MM.1S (cell line): ENCODE results near the gene LRRC45.
A peak's percentile ranks its signal among the peaks of the same experiment; 100 is the strongest.
"Not testable (repeated sequence)": the region's sequence is repeated elsewhere in the genome, so short reads cannot be mapped to it uniquely, and the experiment has no call there.

ENCODE experiments used
- DNase-seq: peaks from one replicate; pipeline ENCODE4 v3.0.0-alpha.2; 2015
- H2AFZ ChIP-seq: fragments of 300-600 bp; sonication (generic); 2 replicates; pipeline ENCODE4 v1.6.0; 2016; ENCODE audit warnings: antibody characterized with exemption, low read length
- H3F3A ChIP-seq: fragments of 300-600 bp; sonication (generic); 2 replicates; pipeline ENCODE4 v1.6.1; 2016; ENCODE audit warnings: mild to moderate bottlenecking, antibody characterized with exemption, low read length, moderate library complexity, mixed read lengths; ENCODE audit not compliant: insufficient read depth
- H3K27ac ChIP-seq: fragments of 300-600 bp; sonication (generic); 2 replicates; pipeline ENCODE4 v1.5.1; 2016; ENCODE audit warnings: mild to moderate bottlenecking, low read length
- H3K27me3 ChIP-seq: fragments of 300-600 bp; sonication (generic); replicated peaks from 2 replicates; pipeline ENCODE4 v1.6.0; 2016; ENCODE audit warnings: low read length; ENCODE audit not compliant: insufficient read depth
- H3K36me3 ChIP-seq: fragments of 300-600 bp; sonication (generic); replicated peaks from 2 replicates; pipeline ENCODE4 v1.6.1; 2016; ENCODE audit warnings: mild to moderate bottlenecking, low read length, mixed read lengths; ENCODE audit not compliant: insufficient read depth
- H3K4me1 ChIP-seq: fragments of 300-600 bp; sonication (generic); 2 replicates; pipeline ENCODE4 v1.6.1; 2016; ENCODE audit warnings: low read length, mixed read lengths
- H3K4me2 ChIP-seq: fragments of 300-600 bp; sonication (generic); 2 replicates; pipeline ENCODE4 v1.6.0; 2016; ENCODE audit warnings: low read depth, low read length
- H3K4me3 ChIP-seq: fragments of 300-600 bp; sonication (generic); 2 replicates; pipeline ENCODE4 v1.5.1; 2016; ENCODE audit warnings: low read length, mixed read lengths
- H3K79me2 ChIP-seq: fragments of 300-600 bp; sonication (generic); 2 replicates; pipeline ENCODE4 v1.6.1; 2016; ENCODE audit warnings: mixed run types, low read length, mixed read lengths
- H3K9ac ChIP-seq: fragments of 300-600 bp; sonication (generic); 2 replicates; pipeline ENCODE4 v1.6.1; 2016; ENCODE audit warnings: low read length, mixed read lengths
- H3K9me2 ChIP-seq: fragments of 300-600 bp; sonication (generic); replicated peaks from 2 replicates; pipeline ENCODE4 v1.6.1; 2016; ENCODE audit warnings: mild to moderate bottlenecking, low read length, mixed read lengths; ENCODE audit not compliant: insufficient read depth
- H3K9me3 ChIP-seq: fragments of 300-600 bp; sonication (generic); replicated peaks from 2 replicates; pipeline ENCODE4 v1.6.1; 2016; ENCODE audit warnings: mild to moderate bottlenecking, low read length, mixed read lengths; ENCODE audit not compliant: insufficient read depth
- H4K20me1 ChIP-seq: fragments of 300-600 bp; sonication (generic); 2 replicates; pipeline ENCODE4 v1.6.1; 2016; ENCODE audit warnings: mild to moderate bottlenecking, low read length, moderate library complexity, mixed read lengths; ENCODE audit not compliant: insufficient read depth
- EZH2 ChIP-seq: fragments of 300-600 bp; sonication (generic); optimal IDR thresholded peaks from 2 replicates; pipeline ENCODE3; 2017; ENCODE audit warnings: low read depth, mild to moderate bottlenecking, antibody characterized with exemption, low read length, mixed read lengths
- EZH2phosphoT487 ChIP-seq: fragments of 300-600 bp; sonication (generic); IDR thresholded peaks from 2 replicates; pipeline ENCODE4 v1.6.1; 2018; ENCODE audit warnings: antibody characterized with exemption, low read length
- TF ChIP-seq, protein P1 (sequence below): fragments of 300-600 bp; sonication (generic); IDR thresholded peaks from 2 replicates; pipeline ENCODE4 v1.5.1; 2016; ENCODE audit warnings: antibody characterized with exemption, low read length, mixed read lengths

LRRC45 gene

GRCh38 chr17:82037092-82037888 lies 14.2 kb downstream of the LRRC45 start, which contains the start of gene DCXR:
TSS of gene DCXR (minus strand) at chr17:82037697. CDS start at chr17:82037682, 15 bp downstream.
- Histone ChIP-seq H3K9ac (peak within 1 kb of the TSS; percentile 84), H3K4me1 (peaks cover 10% of the 10 kb centered on the region; the same call in 1 of the 2 replicates), H4K20me1 (no peaks in the 10 kb centered on the region), H3K9me3 (no peaks in the 10 kb centered on the region), H3K36me3 (no peaks in the 10 kb centered on the region), H3K79me2 (peaks cover 12% of the 10 kb centered on the region), H3F3A (no peaks in the 10 kb centered on the region), H3K27me3 (0 out of 2 replicates have a peak, but pooled peaks cover 6% of the 10 kb centered on the region), H3K4me2 (peak within 1 kb of the TSS; percentile 99), H3K27ac (peak within 1 kb of the TSS; percentile 89), H3K4me3 (peak within 1 kb of the TSS; percentile 93), H3K9me2 (no peaks in the 10 kb centered on the region), H2AFZ (peak within 1 kb of the TSS; percentile 63)
- peak; percentile 97 for DNase-seq
- TF ChIP-seq, protein P1, sequence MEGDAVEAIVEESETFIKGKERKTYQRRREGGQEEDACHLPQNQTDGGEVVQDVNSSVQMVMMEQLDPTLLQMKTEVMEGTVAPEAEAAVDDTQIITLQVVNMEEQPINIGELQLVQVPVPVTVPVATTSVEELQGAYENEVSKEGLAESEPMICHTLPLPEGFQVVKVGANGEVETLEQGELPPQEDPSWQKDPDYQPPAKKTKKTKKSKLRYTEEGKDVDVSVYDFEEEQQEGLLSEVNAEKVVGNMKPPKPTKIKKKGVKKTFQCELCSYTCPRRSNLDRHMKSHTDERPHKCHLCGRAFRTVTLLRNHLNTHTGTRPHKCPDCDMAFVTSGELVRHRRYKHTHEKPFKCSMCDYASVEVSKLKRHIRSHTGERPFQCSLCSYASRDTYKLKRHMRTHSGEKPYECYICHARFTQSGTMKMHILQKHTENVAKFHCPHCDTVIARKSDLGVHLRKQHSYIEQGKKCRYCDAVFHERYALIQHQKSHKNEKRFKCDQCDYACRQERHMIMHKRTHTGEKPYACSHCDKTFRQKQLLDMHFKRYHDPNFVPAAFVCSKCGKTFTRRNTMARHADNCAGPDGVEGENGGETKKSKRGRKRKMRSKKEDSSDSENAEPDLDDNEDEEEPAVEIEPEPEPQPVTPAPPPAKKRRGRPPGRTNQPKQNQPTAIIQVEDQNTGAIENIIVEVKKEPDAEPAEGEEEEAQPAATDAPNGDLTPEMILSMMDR: peak; percentile 72
- no peak for TF ChIP-seq EZH2phosphoT487

- Histone ChIP-seq H3K27ac (no peak overlapping the region; the same call in 1 of the 2 replicates), H3K36me3 (no peaks in the 10 kb centered on the region), H3K9me2 (no peaks in the 10 kb centered on the region), H3K4me3 (peak overlapping the region; percentile 93), H3F3A (no peaks in the 10 kb centered on the region), H3K4me2 (peak overlapping the region; percentile 65), H3K9ac (no peak overlapping the region), H3K79me2 (peaks cover 12% of the 10 kb centered on the region), H3K9me3 (no peaks in the 10 kb centered on the region), H3K4me1 (peaks cover 8% of the 10 kb centered on the region; the same call in 1 of the 2 replicates), H3K27me3 (0 out of 2 replicates have a peak, but pooled peaks cover 6% of the 10 kb centered on the region), H2AFZ (peak overlapping the region; percentile 44), H4K20me1 (no peaks in the 10 kb centered on the region)
- no peak for DNase-seq
- TF ChIP-seq EZH2: no peak
- TF ChIP-seq, protein P1: no peak
Observed at GRCh38 chr17:82037889-82038195, 14.7 kb downstream of the LRRC45 start.

GRCh38 chr17:82038796-82039409 lies 15.8 kb downstream of the LRRC45 start:
- H3K27ac ChIP-seq, DNase-seq, H3K9me2 ChIP-seq, H3K9me3 ChIP-seq, H3F3A ChIP-seq, H3K27me3 ChIP-seq, H3K4me2 ChIP-seq, H4K20me1 ChIP-seq, H3K4me1 ChIP-seq, H3K9ac ChIP-seq, H3K36me3 ChIP-seq, H2AFZ ChIP-seq, H3K4me3 ChIP-seq: not testable (repeated sequence)
- H3K79me2 ChIP-seq: peaks cover 12% of the 10 kb centered on the region
